A549 (cell line): ENCODE measurements around the gene SCAANT1. TPM values are rescaled to one million over a fixed set of nuclear protein-coding genes. Genes with fewer than 3 reads are reported as not detected.

ENCODE experiments used
- ATAC-seq, 2 experiments: fragments of 200-7000 bp in 1 of 2; fragments of >200 bp in 1 of 2; cut with Nextera tagmentation in 1 of 2; cut with Tn5 transposase in 1 of 2; 3 replicates each; pipeline versions ENCODE4 v1.8.0 to v1.9.1; 2018 to 2020; ENCODE audit warnings: mild to moderate bottlenecking in 1 of 2, moderate library complexity in 1 of 2
- CTCF ChIA-PET: fragments of 300-600 bp; sonication (Branson Sonifier 250); formaldehyde crosslinking; extraction: SDS; loops from one replicate; lab custom pipeline; 2021; ENCODE audit warnings: antibody characterized with exemption, inconsistent platforms; lab: Yijun Ruan, JAX
- POLR2A ChIA-PET: fragments of 350-600 bp; formaldehyde crosslinking; extraction: SDS; loops from one replicate; lab custom pipeline; 2021; ENCODE audit warnings: antibody characterized with exemption, inconsistent platforms; lab: Yijun Ruan, JAX
- DNase-seq, 2 experiments: peaks; one replicate each; pipeline versions ENCODE4 v3.0.0 to v3.0.0-alpha.2; 2011 to 2016; ENCODE audit warnings: low read depth in 1 of 2, low spot score in 1 of 2
- FAIRE-seq: peaks from 2 replicates; lab custom pipeline; 2011; peaks lifted over from hg19 to GRCh38; lab: Jason Lieb, UNC
- H3K27ac ChIP-seq, 2 experiments: fragments of >200 bp; sonication (Bioruptor Twin); formaldehyde crosslinking; 3 replicates each; pipeline ENCODE4 v1.5.1; 2016 to 2017
- H3K4me1 ChIP-seq: fragments of >200 bp; sonication (Bioruptor Twin); formaldehyde crosslinking; 3 replicates; pipeline ENCODE4 v1.6.1; 2016
- H3K4me2 ChIP-seq: fragments of >200 bp; sonication (Bioruptor Twin); formaldehyde crosslinking; 3 replicates; pipeline ENCODE4 v1.6.1; 2016
- H3K4me3 ChIP-seq: fragments of >200 bp; sonication (Bioruptor Twin); formaldehyde crosslinking; 3 replicates; pipeline ENCODE4 v1.5.1; 2016
- H3K9me3 ChIP-seq: fragments of >200 bp; sonication (Bioruptor Twin); formaldehyde crosslinking; 3 replicates; pipeline ENCODE4 v1.6.1; 2016
- CBX2 ChIP-seq: fragments of 200-600 bp; sonication (generic); IDR thresholded peaks from 2 replicates; pipeline ENCODE4 v1.6.1; 2016; ENCODE audit warnings: low read depth, mild to moderate bottlenecking, borderline replicate concordance
- CBX8 ChIP-seq: fragments of 200-600 bp; sonication (generic); IDR thresholded peaks from 2 replicates; pipeline ENCODE4 v1.6.1; 2016
- CEBPB ChIP-seq, 2 experiments: fragments of >200 bp in 1 of 2; sonication (Bioruptor Twin) in 1 of 2; formaldehyde crosslinking in 1 of 2; IDR thresholded peaks; 2 replicates each; pipeline ENCODE4 v1.6.1; 2012 to 2016
- EHF ChIP-seq: fragments of 250-450 bp; sonication (Bioruptor Pico); IDR thresholded peaks from 2 replicates; pipeline ENCODE4 v1.5.0; 2020; ENCODE audit warnings: mild to moderate bottlenecking
- EP300 ChIP-seq, 2 experiments: fragments of >200 bp; sonication (Bioruptor Twin); formaldehyde crosslinking; IDR thresholded peaks; 2 replicates in 1 of 2; 3 replicates in 1 of 2; pipeline ENCODE4 v1.6.1; 2016 to 2017
- FOSB ChIP-seq: fragments of 250-450 bp; sonication (Bioruptor Pico); IDR thresholded peaks from 2 replicates; pipeline ENCODE4 v1.5.0; 2020; ENCODE audit warnings: mild to moderate bottlenecking, moderate library complexity
- FOSL2 ChIP-seq, 2 experiments: fragments of 450-650 bp in 1 of 2; fragments of >200 bp in 1 of 2; sonication (Bioruptor Twin) in 1 of 2; formaldehyde crosslinking; IDR thresholded peaks; 2 replicates each; pipeline versions ENCODE4 v1.5.0 to v1.6.1; 2016 to 2020; ENCODE audit warnings: mild to moderate bottlenecking in 1 of 2, moderate library complexity in 1 of 2
- HMGXB4 ChIP-seq: fragments of 250-450 bp; sonication (Bioruptor Pico); IDR thresholded peaks from 2 replicates; pipeline ENCODE4 v1.5.0; 2021; ENCODE audit warnings: mild to moderate bottlenecking, moderate library complexity, borderline replicate concordance
- HOXA7 ChIP-seq: fragments of 250-450 bp; sonication (Bioruptor Pico); IDR thresholded peaks from 2 replicates; pipeline ENCODE4 v1.5.0; 2020; ENCODE audit warnings: mild to moderate bottlenecking, moderate library complexity
- KDM1A ChIP-seq: fragments of 200-600 bp; sonication (generic); IDR thresholded peaks from 2 replicates; pipeline ENCODE4 v1.6.1; 2016; ENCODE audit warnings: low read depth, mild to moderate bottlenecking
- KDM5A ChIP-seq: fragments of 200-600 bp; sonication (generic); IDR thresholded peaks from 2 replicates; pipeline ENCODE4 v1.6.1; 2016; ENCODE audit warnings: antibody characterized with exemption, mild to moderate bottlenecking
- POLR2A ChIP-seq: IDR thresholded peaks from 2 replicates; pipeline ENCODE4 v1.6.1; 2012; ENCODE audit warnings: mild to moderate bottlenecking, low read length
- POLR2AphosphoS2 ChIP-seq: conservative IDR thresholded peaks from 2 replicates; pipeline ENCODE4 v1.6.1; 2012; ENCODE audit warnings: low read length, improper control_type of control experiment, inconsistent platforms
- RARB ChIP-seq: fragments of 250-450 bp; sonication (Bioruptor Pico); IDR thresholded peaks from 2 replicates; pipeline ENCODE4 v1.8.0; 2021; ENCODE audit warnings: mild to moderate bottlenecking, moderate library complexity
- RNF2 ChIP-seq: fragments of 200-600 bp; sonication (generic); IDR thresholded peaks from 2 replicates; pipeline ENCODE4 v1.6.1; 2016; ENCODE audit warnings: low read depth, mild to moderate bottlenecking, antibody characterized with exemption, moderate library complexity, borderline replicate concordance
- TFCP2L1 ChIP-seq: fragments of 250-450 bp; sonication (Bioruptor Pico); IDR thresholded peaks from 2 replicates; pipeline ENCODE4 v1.5.0; 2021; ENCODE audit warnings: mild to moderate bottlenecking
- TP53 ChIP-seq: fragments of 250-450 bp; sonication (Bioruptor Pico); IDR thresholded peaks from 2 replicates; pipeline ENCODE4 v1.5.0; 2021; ENCODE audit warnings: mild to moderate bottlenecking, moderate library complexity
- ZC3H11A ChIP-seq: fragments of 450-650 bp; IDR thresholded peaks from 2 replicates; pipeline ENCODE4 v1.6.1; 2014; ENCODE audit warnings: antibody characterized with exemption, mild to moderate bottlenecking
- WGBS: methylation state at CpG from one replicate; pipeline ENCODE4 v1.1.6; 2017; ENCODE audit errors: missing lambda C conversion rate; 5-methylcytosine and 5-hydroxymethylcytosine counted together
- polyA plus RNA-seq, 4 experiments: library from polyadenylated mRNA; depleted of rRNA in 3 of 4; stranded (reverse); fragments of >200 nt; fragmentation: RNase III in 1 of 4; extraction: RNeasy Plus Mini Kit Qiagen cat#74134 plus additional on column Dnase treatment in 1 of 4; gene quantifications; 2 replicates in 3 of 4; 3 replicates in 1 of 4; pipeline ENCODE4 v1.2.3, GENCODE V29; 2011 to 2017
- TF ChIP-seq, protein P1 (sequence below): fragments of >200 bp; sonication (Bioruptor Twin); formaldehyde crosslinking; IDR thresholded peaks from 3 replicates; pipeline ENCODE4 v1.6.1; 2016
- TF ChIP-seq, protein P2 (sequence below): fragments of 200-600 bp; sonication (generic); IDR thresholded peaks from 2 replicates; pipeline ENCODE4 v1.6.1; 2016; ENCODE audit warnings: antibody characterized with exemption, mild to moderate bottlenecking, moderate library complexity
- TF ChIP-seq, protein P3 (sequence below): fragments of 250-450 bp; sonication (Bioruptor Pico); IDR thresholded peaks from 2 replicates; pipeline ENCODE4 v1.5.0; 2020; ENCODE audit warnings: low read depth, mild to moderate bottlenecking, moderate library complexity

SCAANT1 gene
- polyA plus RNA-seq, 2 of the 4 experiments (the other 2 are of a cell fraction): not detected

GRCh38 chr3:63932509-63933212 is 20.5 kb upstream of the SCAANT1 start:
- POLR2A ChIA-PET: no interaction called here
- Histone ChIP-seq H3K27ac (no peak overlapping the region), H3K9me3 (no peaks in the 10 kb centered on the region), H3K4me3 (no peak overlapping the region), H3K4me2 (peak overlapping the region; percentile 38; the same call in 2 of the 3 replicates), H3K4me1 (peaks cover 22% of the 10 kb centered on the region; the same call in 2 of the 3 replicates)
- WGBS: 58% methylated on average over 3 of the region's 3 CpGs
- TF ChIP-seq, protein P1, sequence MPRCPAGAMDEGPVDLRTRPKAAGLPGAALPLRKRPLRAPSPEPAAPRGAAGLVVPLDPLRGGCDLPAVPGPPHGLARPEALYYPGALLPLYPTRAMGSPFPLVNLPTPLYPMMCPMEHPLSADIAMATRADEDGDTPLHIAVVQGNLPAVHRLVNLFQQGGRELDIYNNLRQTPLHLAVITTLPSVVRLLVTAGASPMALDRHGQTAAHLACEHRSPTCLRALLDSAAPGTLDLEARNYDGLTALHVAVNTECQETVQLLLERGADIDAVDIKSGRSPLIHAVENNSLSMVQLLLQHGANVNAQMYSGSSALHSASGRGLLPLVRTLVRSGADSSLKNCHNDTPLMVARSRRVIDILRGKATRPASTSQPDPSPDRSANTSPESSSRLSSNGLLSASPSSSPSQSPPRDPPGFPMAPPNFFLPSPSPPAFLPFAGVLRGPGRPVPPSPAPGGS: no peak
- TF ChIP-seq POLR2AphosphoS2 (no peak), TP53 (CRISPR knock-in tag) (no peak), ZC3H11A (no peak)
- TF ChIP-seq, protein P2, sequence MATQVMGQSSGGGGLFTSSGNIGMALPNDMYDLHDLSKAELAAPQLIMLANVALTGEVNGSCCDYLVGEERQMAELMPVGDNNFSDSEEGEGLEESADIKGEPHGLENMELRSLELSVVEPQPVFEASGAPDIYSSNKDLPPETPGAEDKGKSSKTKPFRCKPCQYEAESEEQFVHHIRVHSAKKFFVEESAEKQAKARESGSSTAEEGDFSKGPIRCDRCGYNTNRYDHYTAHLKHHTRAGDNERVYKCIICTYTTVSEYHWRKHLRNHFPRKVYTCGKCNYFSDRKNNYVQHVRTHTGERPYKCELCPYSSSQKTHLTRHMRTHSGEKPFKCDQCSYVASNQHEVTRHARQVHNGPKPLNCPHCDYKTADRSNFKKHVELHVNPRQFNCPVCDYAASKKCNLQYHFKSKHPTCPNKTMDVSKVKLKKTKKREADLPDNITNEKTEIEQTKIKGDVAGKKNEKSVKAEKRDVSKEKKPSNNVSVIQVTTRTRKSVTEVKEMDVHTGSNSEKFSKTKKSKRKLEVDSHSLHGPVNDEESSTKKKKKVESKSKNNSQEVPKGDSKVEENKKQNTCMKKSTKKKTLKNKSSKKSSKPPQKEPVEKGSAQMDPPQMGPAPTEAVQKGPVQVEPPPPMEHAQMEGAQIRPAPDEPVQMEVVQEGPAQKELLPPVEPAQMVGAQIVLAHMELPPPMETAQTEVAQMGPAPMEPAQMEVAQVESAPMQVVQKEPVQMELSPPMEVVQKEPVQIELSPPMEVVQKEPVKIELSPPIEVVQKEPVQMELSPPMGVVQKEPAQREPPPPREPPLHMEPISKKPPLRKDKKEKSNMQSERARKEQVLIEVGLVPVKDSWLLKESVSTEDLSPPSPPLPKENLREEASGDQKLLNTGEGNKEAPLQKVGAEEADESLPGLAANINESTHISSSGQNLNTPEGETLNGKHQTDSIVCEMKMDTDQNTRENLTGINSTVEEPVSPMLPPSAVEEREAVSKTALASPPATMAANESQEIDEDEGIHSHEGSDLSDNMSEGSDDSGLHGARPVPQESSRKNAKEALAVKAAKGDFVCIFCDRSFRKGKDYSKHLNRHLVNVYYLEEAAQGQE: no peak
- DNase-seq (no peak), FAIRE-seq (no peak), ATAC-seq (0 out of 6 replicates have a peak, but pooled peaks of 1 of the 2 experiments have one; percentile 30)
- CTCF ChIA-PET: interaction anchor here (0.6 kb wide), 1 partner anchor 60 kb away, joined by 3 read pairs; no protein-coding TSS in a partner anchor

- no peak for TF ChIP-seq HMGXB4 (CRISPR knock-in tag)
- no peak for TF ChIP-seq CBX8
- TF ChIP-seq FOSB (CRISPR knock-in tag): no peak
- TF ChIP-seq RNF2: no peak
- ATAC-seq (peak in 1 of 2 experiments; percentile 68; a peak in 3 of 6 replicates), DNase-seq (no peak), FAIRE-seq (no peak)
- ChIA-PET CTCF (interaction anchor here (0.6 kb wide), 1 partner anchor 276 kb away, joined by 3 read pairs; no protein-coding TSS in a partner anchor), POLR2A (no interaction called here)
- Histone ChIP-seq H3K9me3 (no peaks in the 10 kb centered on the region), H3K4me1 (peaks cover 18% of the 10 kb centered on the region; the same call in 2 of the 3 replicates), H3K4me3 (no peak overlapping the region), H3K4me2 (no peak overlapping the region), H3K27ac (no peak overlapping the region)
- 75% methylated on average over 3 of the region's 3 CpGs for whole genome bisulfite sequencing
Observed at GRCh38 chr3:63931290-63931689, 19.1 kb upstream of the SCAANT1 start.

DNA sequence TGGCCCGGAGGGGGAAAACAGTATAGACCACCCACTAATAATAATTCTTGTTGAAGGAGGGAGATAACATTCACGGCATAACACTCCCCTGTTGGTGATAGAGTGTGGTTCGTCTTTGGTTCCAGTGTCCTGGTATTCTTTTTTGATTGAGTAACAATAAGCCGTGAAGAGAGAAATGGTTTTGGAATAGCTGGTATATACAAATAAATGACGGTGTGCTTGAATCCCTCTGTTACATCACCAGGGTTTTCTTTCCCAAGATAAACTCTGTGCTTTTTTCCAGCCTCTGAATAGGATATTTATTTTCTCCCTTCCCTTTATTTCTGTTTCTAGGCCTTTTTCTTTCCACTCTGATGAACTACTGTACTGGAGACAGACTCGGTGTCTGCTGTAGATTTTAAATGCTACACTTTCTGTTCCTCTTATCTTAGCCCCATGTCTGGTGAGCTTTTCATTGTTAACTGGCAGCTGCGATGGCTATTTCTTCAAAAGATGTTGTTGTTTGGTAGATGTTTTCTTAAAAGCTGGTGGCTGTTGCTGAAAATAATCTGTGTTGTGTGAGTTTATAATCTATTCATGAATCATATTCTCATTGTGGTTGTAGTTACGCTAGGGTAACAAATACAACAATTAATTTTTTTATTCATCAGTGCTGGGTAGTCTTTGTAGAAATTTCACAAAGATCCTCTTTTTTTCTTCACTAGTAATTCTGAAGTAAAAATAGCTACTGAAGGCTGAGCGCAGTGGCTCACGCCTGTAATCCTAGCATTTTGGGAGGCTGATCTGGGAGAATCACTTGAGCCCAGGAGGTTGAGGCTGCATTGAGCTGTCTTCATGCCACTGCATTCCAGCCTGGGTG is 15.5 kb upstream of the SCAANT1 start:
- Histone ChIP-seq H3K4me1 (peaks cover 7% of the 10 kb centered on the region; the same call in 2 of the 3 replicates), H3K4me3 (no peak overlapping the region), H3K27ac (no peak overlapping the region), H3K9me3 (no peaks in the 10 kb centered on the region), H3K4me2 (no peak overlapping the region)
- FAIRE-seq (no peak), ATAC-seq (no peak), DNase-seq (no peak)
- WGBS: 93% methylated on average over 10 of the region's 10 CpGs
- no peak for TF ChIP-seq KDM1A
- no peak for TF ChIP-seq CBX2
- TF ChIP-seq, protein P3, sequence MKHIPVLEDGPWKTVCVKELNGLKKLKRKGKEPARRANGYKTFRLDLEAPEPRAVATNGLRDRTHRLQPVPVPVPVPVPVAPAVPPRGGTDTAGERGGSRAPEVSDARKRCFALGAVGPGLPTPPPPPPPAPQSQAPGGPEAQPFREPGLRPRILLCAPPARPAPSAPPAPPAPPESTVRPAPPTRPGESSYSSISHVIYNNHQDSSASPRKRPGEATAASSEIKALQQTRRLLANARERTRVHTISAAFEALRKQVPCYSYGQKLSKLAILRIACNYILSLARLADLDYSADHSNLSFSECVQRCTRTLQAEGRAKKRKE: no peak
- TF ChIP-seq RNF2: no peak
- TF ChIP-seq POLR2A: no peak
- no peak for TF ChIP-seq KDM5A
- no peak for TF ChIP-seq ZC3H11A
- no peak for TF ChIP-seq TFCP2L1 (CRISPR knock-in tag)
- no peak for TF ChIP-seq EP300 (IDR thresholded peaks at IDR 0.05)
- no peak for TF ChIP-seq HOXA7
- TF ChIP-seq FOSL2 (IDR thresholded peaks at IDR 0.05): no peak
- TF ChIP-seq FOSL2 (CRISPR knock-in tag; IDR thresholded peaks at IDR 0.05): no peak
- TF ChIP-seq RARB: no peak
- no peak for TF ChIP-seq EHF (CRISPR knock-in tag)
- TF ChIP-seq CEBPB (IDR thresholded peaks at IDR 0.05): no peak
- ChIA-PET CTCF (interaction anchor here (1.2 kb wide), 1 partner anchor 16 kb away, joined by 3 read pairs; no protein-coding TSS in a partner anchor), POLR2A (no interaction called here)
